GM19455 (cell line): ENCODE data around the gene OCIAD1.
A peak's percentile ranks its signal among the peaks of the same experiment; 100 is the strongest.
"Not testable (repeated sequence)": the region's sequence is repeated elsewhere in the genome, so short reads cannot be mapped to it uniquely, and the experiment has no call there.

ENCODE experiments used
- ATAC-seq: cut with Tn5 transposase; IDR thresholded peaks from one replicate; pipeline ENCODE4 v1.9.1; 2021; ENCODE audit not compliant: unreplicated experiment

Gene OCIAD1

GRCh38 chr4:48881646-48882045 lies 50.8 kb downstream of the OCIAD1 start:
- ATAC-seq = not testable (repeated sequence)

DNA sequence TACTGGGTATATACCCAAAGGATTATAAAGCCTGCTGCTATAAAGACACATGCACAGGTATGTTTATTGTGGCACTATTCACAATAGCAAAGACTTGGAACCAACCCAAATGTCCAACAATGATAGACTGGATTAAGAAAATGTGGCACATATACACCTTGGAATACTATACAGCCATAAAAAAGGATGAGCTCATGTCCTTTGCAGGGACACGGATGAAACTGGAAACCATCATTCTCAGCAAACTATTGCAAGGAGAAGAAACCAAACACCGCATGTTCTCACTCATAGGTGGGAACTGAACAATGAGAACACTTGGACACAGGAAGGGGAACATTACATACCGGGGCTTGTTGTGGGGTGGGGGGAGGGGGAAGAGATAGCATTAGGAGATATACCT lies 58.9 kb downstream of the OCIAD1 start:
- ATAC-seq = not testable (repeated sequence)

DNA sequence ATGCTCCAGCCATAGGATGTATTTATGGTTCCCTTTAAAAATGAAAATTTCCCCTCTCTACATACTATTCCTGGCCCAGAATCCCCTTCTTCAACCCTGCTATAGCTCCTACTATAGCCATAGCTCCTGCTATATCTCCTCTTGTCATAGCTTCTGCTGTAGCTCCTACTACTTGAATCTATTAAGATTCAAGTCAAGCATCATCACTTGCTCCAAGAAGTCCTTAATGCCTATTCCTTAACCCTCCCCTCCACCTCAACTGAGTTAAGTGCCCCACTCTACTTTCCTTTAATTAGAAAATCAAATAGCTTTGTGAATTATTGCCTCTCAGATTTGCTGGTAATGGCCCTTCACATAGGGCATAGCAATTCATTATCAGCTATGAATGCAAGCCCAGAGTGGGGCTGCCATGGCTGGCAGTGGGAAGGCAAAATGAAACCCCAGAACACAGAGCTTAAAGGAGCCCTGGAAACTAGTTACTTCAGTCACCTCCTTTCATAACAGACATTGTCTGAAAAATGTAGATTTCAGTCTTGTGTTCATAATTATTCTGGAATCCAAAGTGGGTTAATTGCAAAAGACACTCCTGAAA lies 60.2 kb downstream of the OCIAD1 start:
- ATAC-seq = no peak

DNA sequence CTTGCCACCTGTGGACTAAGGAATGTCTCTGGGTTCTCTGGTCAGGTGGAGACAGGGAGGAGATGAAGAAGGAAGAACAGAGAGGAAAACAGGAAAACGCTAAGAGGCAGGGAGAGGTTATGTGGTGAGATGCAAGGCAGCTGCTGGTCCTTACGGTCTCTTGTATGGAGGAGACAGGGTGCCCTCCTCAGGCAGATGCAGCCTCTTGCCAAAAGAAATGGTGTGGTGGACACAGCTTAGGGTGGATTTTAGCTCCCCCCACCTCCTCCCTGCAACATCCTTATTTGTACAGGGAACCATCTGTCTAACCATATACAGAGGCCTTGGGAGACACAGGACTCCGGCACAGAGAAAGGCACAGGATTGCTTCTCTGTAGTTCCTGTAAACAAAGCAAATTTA lies 66.0 kb downstream of the OCIAD1 start:
- no peak for ATAC-seq

DNA sequence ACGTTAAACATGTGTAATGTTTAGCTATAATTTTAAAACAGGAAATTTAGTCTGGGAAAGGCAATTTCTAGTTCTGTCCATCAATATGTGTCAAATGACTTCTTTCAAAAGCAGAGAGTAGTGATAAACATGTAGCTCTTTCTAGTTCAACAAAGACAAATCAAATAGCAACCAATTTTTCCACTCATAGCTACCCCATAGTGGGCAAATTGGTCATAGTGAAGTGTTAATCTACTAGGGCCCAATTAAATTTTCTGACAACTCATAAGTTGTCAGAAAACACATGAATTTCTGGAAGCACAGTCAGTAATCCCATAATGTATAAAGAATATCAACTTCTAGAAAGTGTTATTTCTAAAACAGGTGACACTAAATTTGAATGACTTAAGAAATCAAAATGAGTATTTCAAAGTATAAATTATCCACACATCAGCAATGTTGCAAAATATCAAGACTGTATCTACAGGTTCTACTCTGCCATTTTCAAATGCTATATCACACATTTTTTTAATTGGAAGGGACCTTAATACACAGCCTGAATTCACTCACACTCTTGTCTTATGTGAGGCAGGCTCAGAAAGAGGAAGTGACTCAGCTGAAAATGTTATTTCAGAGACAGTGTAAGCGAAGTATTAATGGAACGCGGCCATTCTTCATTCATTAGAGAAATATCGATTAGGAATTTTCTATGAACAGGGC lies 68.0 kb downstream of the OCIAD1 start:
- no peak for ATAC-seq

- no peak for ATAC-seq
Observed at GRCh38 chr4:48899432-48899749, 68.5 kb downstream of the OCIAD1 start.

DNA sequence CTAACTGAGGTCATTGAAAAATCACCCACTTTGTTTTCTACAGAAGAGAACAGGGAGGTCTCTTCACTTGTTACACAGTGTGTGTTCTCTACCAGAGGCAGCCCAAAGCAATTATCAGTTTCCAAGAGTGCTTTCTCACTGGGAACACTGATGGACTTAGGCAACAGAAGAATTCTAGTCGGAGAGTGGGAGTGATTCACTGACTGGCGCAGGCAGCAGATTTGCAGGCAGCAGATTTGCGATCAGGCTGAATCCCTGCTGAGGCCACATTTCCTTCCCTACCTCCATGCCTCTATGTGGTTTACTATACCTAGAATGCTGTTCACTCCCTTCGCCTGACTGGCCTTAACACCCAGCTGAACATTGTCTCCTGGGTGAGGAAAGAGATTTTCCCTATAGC lies 69.1 kb downstream of the OCIAD1 start:
- no peak for ATAC-seq

DNA sequence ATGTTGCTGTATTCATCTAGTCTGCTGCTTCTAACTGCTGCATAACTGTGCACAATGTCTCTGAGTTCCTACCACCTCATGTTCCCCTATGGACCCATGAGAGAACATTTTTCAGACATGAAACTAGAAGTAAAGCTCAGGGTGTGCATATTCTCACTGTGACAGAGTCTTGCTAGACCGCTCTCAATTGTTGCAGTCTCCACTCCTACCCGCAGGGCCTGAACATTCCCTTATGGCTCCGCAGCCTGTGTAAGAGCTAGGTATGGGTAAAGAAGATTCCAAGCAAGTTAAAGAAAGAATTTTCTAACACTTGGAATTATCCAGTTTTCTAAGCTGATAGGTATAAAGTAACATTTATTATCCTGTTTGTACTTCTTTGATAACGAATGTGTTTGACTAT lies 70.3 kb downstream of the OCIAD1 start:
- no peak for ATAC-seq

- no peak for ATAC-seq
Observed at GRCh38 chr4:48902266-48902665, 71.4 kb downstream of the OCIAD1 start.

GRCh38 chr4:48904101-48904500 lies 73.2 kb downstream of the OCIAD1 start:
- no peak for ATAC-seq

DNA sequence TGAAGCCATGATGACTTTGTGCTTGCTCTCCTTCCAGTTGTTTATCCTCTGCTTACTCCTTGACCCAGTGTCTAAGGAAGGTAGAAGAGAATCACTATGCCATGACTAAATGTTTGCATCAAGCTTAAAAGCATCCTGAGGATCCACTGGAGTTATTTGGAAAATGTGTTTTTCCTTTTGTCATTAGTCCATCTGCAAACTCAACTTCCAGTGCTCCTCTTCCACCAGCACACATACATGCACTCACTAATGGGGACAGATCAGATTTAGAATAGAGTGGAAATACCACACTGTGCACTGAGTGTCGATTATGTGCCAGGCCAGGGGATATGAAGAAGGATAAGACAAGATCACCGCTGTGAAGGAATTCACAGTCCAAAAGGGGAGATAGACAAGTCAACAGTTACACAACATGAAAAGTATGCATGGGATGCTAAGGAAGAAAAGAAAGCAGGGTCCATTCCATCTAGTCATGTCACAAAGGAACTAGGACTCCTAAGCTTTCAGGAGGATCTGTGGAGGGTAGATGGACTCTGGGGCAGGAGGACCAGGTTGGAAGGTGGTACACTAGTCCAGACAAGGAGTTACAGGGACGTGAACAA lies 73.8 kb downstream of the OCIAD1 start:
- ATAC-seq = no peak

- no peak for ATAC-seq
Observed at GRCh38 chr4:48905363-48906015, 74.6 kb downstream of the OCIAD1 start.

- peak; percentile 98 for ATAC-seq
Observed at GRCh38 chr4:48906206-48907173, 75.6 kb downstream of the OCIAD1 start, which contains the start of gene OCIAD2. OCIAD2 (minus strand) TSS chr4:48906774; CDS start chr4:48904549, 2,225 bp downstream.

GRCh38 chr4:48907706-48908477 lies 77.0 kb downstream of the OCIAD1 start:
- no peak for ATAC-seq

- ATAC-seq = no peak
Observed at GRCh38 chr4:48908687-48909086, 77.8 kb downstream of the OCIAD1 start.

- no peak for ATAC-seq
Observed at GRCh38 chr4:48909697-48910096, 78.8 kb downstream of the OCIAD1 start.

DNA sequence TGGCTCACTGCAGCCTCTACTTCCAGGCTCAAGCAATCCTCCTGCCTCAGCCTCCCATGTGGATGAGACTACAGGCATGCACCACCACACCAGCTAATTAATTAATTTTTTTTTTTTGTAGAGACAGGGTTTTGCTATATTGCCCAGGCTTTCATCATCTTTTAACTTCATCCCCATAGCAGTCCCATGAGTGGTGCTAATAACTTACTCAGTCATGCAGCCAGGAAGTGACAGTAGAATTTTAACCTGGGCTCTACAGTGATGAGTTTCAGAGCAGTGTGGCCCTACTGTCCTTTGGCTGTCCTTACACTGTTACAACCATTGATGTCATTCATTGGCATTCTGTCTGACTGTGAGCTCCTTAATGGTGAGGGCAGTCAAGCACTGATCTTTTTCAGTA lies 79.6 kb downstream of the OCIAD1 start:
- no peak for ATAC-seq
